Liver (tissue), 9 donors: ENCODE data around the gene TMEM101. TPM values are rescaled to one million over a fixed set of nuclear protein-coding genes. Genes with fewer than 3 reads are reported as not detected.

Experiments
- DNase-seq: peaks from one replicate; pipeline ENCODE4 v3.0.0-alpha.2; 2017; ENCODE audit warnings: low spot score
- H3K27ac ChIP-seq, 2 donors: one replicate each; pipeline ENCODE4 v1.7.0; 2013; ENCODE audit warnings: inconsistent platforms in 2 of 2, low read length in 2 of 2, control low read depth in 1 of 2, low read depth in 1 of 2, mild to moderate bottlenecking in 1 of 2
- H3K27me3 ChIP-seq, 4 donors: one replicate each; pipeline versions ENCODE4 v1.6.1 to v1.7.0; 2013; ENCODE audit warnings: low read length in 3 of 4, inconsistent platforms in 1 of 4, mild to moderate bottlenecking in 1 of 4, moderate library complexity in 1 of 4; ENCODE audit not compliant: control insufficient read depth in 4 of 4, insufficient read depth in 4 of 4
- H3K36me3 ChIP-seq, 4 donors: one replicate each; pipeline versions ENCODE4 v1.6.1 to v1.7.0; 2013; ENCODE audit warnings: low read length in 3 of 4, mild to moderate bottlenecking in 3 of 4, low read depth in 1 of 4, moderate library complexity in 1 of 4; ENCODE audit not compliant: control insufficient read depth in 4 of 4, insufficient read depth in 3 of 4
- H3K4me1 ChIP-seq, 4 donors: one replicate each; pipeline versions ENCODE4 v1.6.1 to v1.7.0; 2013; ENCODE audit warnings: low read length in 3 of 4, mild to moderate bottlenecking in 3 of 4, moderate library complexity in 1 of 4; ENCODE audit not compliant: control insufficient read depth in 4 of 4, insufficient read depth in 4 of 4
- H3K4me3 ChIP-seq, 3 donors: one replicate each; pipeline versions ENCODE4 v1.6.1 to v1.7.0; 2013; ENCODE audit warnings: low read length in 3 of 3, control low read depth in 1 of 3, low read depth in 1 of 3, mild to moderate bottlenecking in 1 of 3
- H3K9ac ChIP-seq, 2 donors: one replicate each; pipeline ENCODE4 v1.7.0; 2013; ENCODE audit warnings: low read length in 2 of 2, mild to moderate bottlenecking in 2 of 2, moderate library complexity in 2 of 2, control low read depth in 1 of 2, low read depth in 1 of 2
- H3K9me3 ChIP-seq, 4 donors: one replicate each; pipeline versions ENCODE4 v1.6.1 to v1.7.0; 2013; ENCODE audit warnings: low read length in 3 of 4; ENCODE audit not compliant: control insufficient read depth in 4 of 4
- EGR1 ChIP-seq, 2 donors: IDR thresholded peaks; 2 replicates each; pipeline ENCODE4 v1.6.1; 2016 to 2018; ENCODE audit warnings: antibody characterized with exemption in 2 of 2, low read depth in 2 of 2
- FOXA1 ChIP-seq: IDR thresholded peaks from 2 replicates; pipeline ENCODE4 v1.6.1; 2016; ENCODE audit warnings: antibody characterized with exemption
- FOXA2 ChIP-seq: IDR thresholded peaks from 2 replicates; pipeline ENCODE4 v1.6.1; 2016; ENCODE audit warnings: antibody characterized with exemption
- HNF4A ChIP-seq, 2 donors: conservative IDR thresholded peaks; 2 replicates each; pipeline ENCODE4 v1.6.1; 2016; ENCODE audit warnings: antibody characterized with exemption in 2 of 2, mild to moderate bottlenecking in 2 of 2
- HNF4G ChIP-seq: IDR thresholded peaks from 2 replicates; pipeline ENCODE4 v1.6.1; 2016; ENCODE audit warnings: antibody characterized with exemption
- JUND ChIP-seq, 2 donors: IDR thresholded peaks; 2 replicates each; pipeline ENCODE4 v1.6.1; 2016; ENCODE audit warnings: antibody characterized with exemption in 2 of 2
- NR2F2 ChIP-seq: IDR thresholded peaks from 2 replicates; pipeline ENCODE4 v1.6.1; 2016; ENCODE audit warnings: antibody characterized with exemption
- RAD21 ChIP-seq, 2 donors: IDR thresholded peaks; 2 replicates each; pipeline ENCODE4 v1.6.1; 2016; ENCODE audit warnings: antibody characterized with exemption in 2 of 2, mild to moderate bottlenecking in 2 of 2
- RXRA ChIP-seq, 2 donors: IDR thresholded peaks; 2 replicates each; pipeline ENCODE4 v1.6.1; 2017 to 2018; ENCODE audit warnings: antibody characterized with exemption in 2 of 2, mild to moderate bottlenecking in 1 of 2
- SP1 ChIP-seq: IDR thresholded peaks from 2 replicates; pipeline ENCODE4 v1.6.1; 2018; ENCODE audit warnings: antibody characterized with exemption, mild to moderate bottlenecking
- TAF1 ChIP-seq: conservative IDR thresholded peaks from 2 replicates; pipeline ENCODE4 v1.6.1; 2016; ENCODE audit warnings: antibody characterized with exemption, mild to moderate bottlenecking
- YY1 ChIP-seq: IDR thresholded peaks from 2 replicates; pipeline ENCODE4 v1.6.1; 2016; ENCODE audit warnings: antibody characterized with exemption, mild to moderate bottlenecking
- WGBS: extraction: QIAGEN DNeasy Blood & Tissue Kit; methylation state at CpG from one replicate; pipeline ENCODE4 v1.1.7; 2013; 5-methylcytosine and 5-hydroxymethylcytosine counted together
- polyA plus RNA-seq, 2 donors: library from polyadenylated mRNA; stranded (reverse) in 1 of 2; unstranded in 1 of 2; fragments of 200-250 nt in 1 of 2; fragments of >200 nt in 1 of 2; fragmentation: Nextera tagmentation in 1 of 2; extraction: Ambion mirVana in 1 of 2; gene quantifications; one replicate each; pipeline versions ENCODE4 v1.2.1 to v1.2.3, GENCODE V29; 2013 to 2015
- total RNA-seq, 2 donors: library from RNA; depleted of rRNA; stranded (reverse); fragments of >200 nt; gene quantifications; one replicate each; pipeline ENCODE4 v1.2.3, GENCODE V29; 2014
- TF ChIP-seq, protein P1 (sequence below): fragments of 150-350 bp; IDR thresholded peaks from 2 replicates; pipeline ENCODE4 v1.5.1; 2017; ENCODE audit warnings: improper control_type of control experiment, low read depth, low read length; ENCODE audit not compliant: missing input control
- TF ChIP-seq, protein P2 (sequence below): IDR thresholded peaks from 2 replicates; pipeline ENCODE4 v1.6.1; 2016; ENCODE audit warnings: antibody characterized with exemption
- TF ChIP-seq, protein P3 (sequence below): IDR thresholded peaks from 2 replicates; pipeline ENCODE4 v1.6.1; 2016; ENCODE audit warnings: antibody characterized with exemption, mild to moderate bottlenecking
- TF ChIP-seq, protein P4 (sequence below): IDR thresholded peaks from 2 replicates; pipeline ENCODE4 v1.6.1; 2016; ENCODE audit warnings: antibody characterized with exemption
- TF ChIP-seq, protein P5 (sequence below): IDR thresholded peaks from 2 replicates; pipeline ENCODE4 v1.6.1; 2016; ENCODE audit warnings: antibody characterized with exemption
- donor health status: healthy.
- donor health status: healthy.
- donor health status: healthy.
- donor health status: healthy.
- donor health status: healthy.

Gene TMEM101
- total and polyA plus RNA-seq, 4 donors = 12.0 to 25.7 (median 21.4) TPM

DNA sequence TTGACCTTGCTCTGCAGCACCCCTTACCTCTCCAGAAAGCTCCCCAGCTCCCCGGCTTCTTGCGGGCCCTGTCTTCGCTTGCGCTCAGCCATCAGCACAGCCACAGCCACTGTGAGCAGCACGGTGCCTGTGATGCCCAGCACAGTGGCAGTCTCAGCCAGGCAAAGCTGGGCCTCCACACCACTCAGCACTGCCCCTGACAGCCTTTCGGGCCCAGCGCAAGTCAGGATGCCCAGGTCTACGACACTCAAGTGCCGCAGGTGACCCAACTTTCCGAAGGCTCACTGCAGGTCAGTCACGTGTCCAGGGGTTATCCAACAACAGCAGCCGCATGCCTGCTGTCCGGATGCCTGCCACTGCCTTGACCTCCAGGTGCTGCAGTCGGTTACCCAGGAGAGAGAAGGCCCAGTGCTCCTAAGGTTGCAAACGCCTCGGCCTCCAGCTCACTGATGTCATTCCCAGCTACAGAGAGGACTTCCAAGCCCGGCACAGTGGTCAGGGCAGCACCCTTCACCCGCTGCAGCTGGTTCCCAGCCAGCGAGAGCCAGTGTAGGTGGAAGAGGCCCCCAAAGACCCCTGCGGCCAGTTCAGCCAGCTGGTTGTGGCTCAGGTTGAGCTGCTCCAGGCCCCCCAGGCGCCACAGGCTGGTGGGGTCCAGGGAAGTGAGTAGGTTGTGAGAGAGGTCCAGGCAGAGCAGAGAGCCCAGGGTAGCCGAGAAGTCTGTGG lies 8.9 kb upstream of the TMEM101 start:
- Histone ChIP-seq H3K27me3 (no peaks in the 10 kb centered on the region), H3K27ac (no peak overlapping the region), H3K4me3 (no peak overlapping the region), H3K4me1 (peaks cover 2 to 20% (median 11%) of the 10 kb centered on the region in 4 donors), H3K9me3 (no peaks in the 10 kb centered on the region), H3K36me3 (peaks cover 0 to 3% (median 0%) of the 10 kb centered on the region in 4 donors), H3K9ac (no peak overlapping the region)
- TF ChIP-seq, protein P1, sequence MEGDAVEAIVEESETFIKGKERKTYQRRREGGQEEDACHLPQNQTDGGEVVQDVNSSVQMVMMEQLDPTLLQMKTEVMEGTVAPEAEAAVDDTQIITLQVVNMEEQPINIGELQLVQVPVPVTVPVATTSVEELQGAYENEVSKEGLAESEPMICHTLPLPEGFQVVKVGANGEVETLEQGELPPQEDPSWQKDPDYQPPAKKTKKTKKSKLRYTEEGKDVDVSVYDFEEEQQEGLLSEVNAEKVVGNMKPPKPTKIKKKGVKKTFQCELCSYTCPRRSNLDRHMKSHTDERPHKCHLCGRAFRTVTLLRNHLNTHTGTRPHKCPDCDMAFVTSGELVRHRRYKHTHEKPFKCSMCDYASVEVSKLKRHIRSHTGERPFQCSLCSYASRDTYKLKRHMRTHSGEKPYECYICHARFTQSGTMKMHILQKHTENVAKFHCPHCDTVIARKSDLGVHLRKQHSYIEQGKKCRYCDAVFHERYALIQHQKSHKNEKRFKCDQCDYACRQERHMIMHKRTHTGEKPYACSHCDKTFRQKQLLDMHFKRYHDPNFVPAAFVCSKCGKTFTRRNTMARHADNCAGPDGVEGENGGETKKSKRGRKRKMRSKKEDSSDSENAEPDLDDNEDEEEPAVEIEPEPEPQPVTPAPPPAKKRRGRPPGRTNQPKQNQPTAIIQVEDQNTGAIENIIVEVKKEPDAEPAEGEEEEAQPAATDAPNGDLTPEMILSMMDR = no peak
- TF ChIP-seq HNF4A (conservative IDR thresholded peaks at IDR 0.05) (no peak), RAD21 (IDR thresholded peaks at IDR 0.05) (no peak), RXRA (IDR thresholded peaks at IDR 0.05) (no peak), JUND (IDR thresholded peaks at IDR 0.05) (no peak), TAF1 (no peak), YY1 (no peak), FOXA2 (no peak), SP1 (no peak), HNF4G (no peak), NR2F2 (no peak), FOXA1 (no peak), EGR1 (IDR thresholded peaks at IDR 0.05; ENCODE audit: low read depth in 2 of 2) (no peak)
- TF ChIP-seq, protein P2, sequence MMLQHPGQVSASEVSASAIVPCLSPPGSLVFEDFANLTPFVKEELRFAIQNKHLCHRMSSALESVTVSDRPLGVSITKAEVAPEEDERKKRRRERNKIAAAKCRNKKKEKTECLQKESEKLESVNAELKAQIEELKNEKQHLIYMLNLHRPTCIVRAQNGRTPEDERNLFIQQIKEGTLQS = no peak
- TF ChIP-seq, protein P3, sequence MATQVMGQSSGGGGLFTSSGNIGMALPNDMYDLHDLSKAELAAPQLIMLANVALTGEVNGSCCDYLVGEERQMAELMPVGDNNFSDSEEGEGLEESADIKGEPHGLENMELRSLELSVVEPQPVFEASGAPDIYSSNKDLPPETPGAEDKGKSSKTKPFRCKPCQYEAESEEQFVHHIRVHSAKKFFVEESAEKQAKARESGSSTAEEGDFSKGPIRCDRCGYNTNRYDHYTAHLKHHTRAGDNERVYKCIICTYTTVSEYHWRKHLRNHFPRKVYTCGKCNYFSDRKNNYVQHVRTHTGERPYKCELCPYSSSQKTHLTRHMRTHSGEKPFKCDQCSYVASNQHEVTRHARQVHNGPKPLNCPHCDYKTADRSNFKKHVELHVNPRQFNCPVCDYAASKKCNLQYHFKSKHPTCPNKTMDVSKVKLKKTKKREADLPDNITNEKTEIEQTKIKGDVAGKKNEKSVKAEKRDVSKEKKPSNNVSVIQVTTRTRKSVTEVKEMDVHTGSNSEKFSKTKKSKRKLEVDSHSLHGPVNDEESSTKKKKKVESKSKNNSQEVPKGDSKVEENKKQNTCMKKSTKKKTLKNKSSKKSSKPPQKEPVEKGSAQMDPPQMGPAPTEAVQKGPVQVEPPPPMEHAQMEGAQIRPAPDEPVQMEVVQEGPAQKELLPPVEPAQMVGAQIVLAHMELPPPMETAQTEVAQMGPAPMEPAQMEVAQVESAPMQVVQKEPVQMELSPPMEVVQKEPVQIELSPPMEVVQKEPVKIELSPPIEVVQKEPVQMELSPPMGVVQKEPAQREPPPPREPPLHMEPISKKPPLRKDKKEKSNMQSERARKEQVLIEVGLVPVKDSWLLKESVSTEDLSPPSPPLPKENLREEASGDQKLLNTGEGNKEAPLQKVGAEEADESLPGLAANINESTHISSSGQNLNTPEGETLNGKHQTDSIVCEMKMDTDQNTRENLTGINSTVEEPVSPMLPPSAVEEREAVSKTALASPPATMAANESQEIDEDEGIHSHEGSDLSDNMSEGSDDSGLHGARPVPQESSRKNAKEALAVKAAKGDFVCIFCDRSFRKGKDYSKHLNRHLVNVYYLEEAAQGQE = no peak
- TF ChIP-seq, protein P4, sequence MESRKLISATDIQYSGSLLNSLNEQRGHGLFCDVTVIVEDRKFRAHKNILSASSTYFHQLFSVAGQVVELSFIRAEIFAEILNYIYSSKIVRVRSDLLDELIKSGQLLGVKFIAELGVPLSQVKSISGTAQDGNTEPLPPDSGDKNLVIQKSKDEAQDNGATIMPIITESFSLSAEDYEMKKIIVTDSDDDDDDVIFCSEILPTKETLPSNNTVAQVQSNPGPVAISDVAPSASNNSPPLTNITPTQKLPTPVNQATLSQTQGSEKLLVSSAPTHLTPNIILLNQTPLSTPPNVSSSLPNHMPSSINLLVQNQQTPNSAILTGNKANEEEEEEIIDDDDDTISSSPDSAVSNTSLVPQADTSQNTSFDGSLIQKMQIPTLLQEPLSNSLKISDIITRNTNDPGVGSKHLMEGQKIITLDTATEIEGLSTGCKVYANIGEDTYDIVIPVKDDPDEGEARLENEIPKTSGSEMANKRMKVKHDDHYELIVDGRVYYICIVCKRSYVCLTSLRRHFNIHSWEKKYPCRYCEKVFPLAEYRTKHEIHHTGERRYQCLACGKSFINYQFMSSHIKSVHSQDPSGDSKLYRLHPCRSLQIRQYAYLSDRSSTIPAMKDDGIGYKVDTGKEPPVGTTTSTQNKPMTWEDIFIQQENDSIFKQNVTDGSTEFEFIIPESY = no peak
- TF ChIP-seq, protein P5, sequence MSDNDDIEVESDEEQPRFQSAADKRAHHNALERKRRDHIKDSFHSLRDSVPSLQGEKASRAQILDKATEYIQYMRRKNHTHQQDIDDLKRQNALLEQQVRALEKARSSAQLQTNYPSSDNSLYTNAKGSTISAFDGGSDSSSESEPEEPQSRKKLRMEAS = no peak
- WGBS = 80% methylated on average over 22 of the region's 22 CpGs
- no peak for DNase-seq
